ENCODE measurements around the gene AK9. TPM values are rescaled to one million over a fixed set of nuclear protein-coding genes. Genes with fewer than 3 reads are reported as not detected.
A peak's percentile ranks its signal among the peaks of the same experiment; 100 is the strongest.

AK9 gene
- total RNA-seq, 1 experiment from 2014 or later = 1.7 TPM

GRCh38 chr6:109606359-109606758, 84.6 kb downstream of the AK9 start:
- H3K27ac ChIP-seq (ENCODE audit: low read length) = no peak overlapping the region
- H4K20me1 ChIP-seq (ENCODE audit: low read length) = no peaks in the 10 kb centered on the region
- ATAC-seq (no peak), DNase-seq (no peak)
- H3K9ac ChIP-seq (ENCODE audit: low read length) = no peak overlapping the region
- CTCF ChIA-PET = interaction anchor here (0.6 kb wide), 1 partner anchor 1264 kb away, joined by 3 read pairs; no protein-coding TSS in a partner anchor
- POLR2A ChIA-PET (ENCODE audit: unreplicated experiment) = no interaction called here
- no peak overlapping the region for H3K4me2 ChIP-seq (ENCODE audit: low read length)
- no TSS peak for BruUV-seq (replicated peaks)
- TF ChIP-seq EZH2phosphoT487 (IDR thresholded peaks at IDR 0.05; ENCODE audit: borderline replicate concordance, low read length) = no peak
- no peak for TF ChIP-seq CTCF (conservative IDR thresholded peaks at IDR 0.05; ENCODE audit: low read depth, low read length)
- no peak for TF ChIP-seq EZH2 (IDR thresholded peaks at IDR 0.05; ENCODE audit: low read length, unreplicated experiment)
- H2AFZ ChIP-seq (ENCODE audit: low read length) = no peak overlapping the region
- H3K79me2 ChIP-seq (ENCODE audit: low read length) = no peaks in the 10 kb centered on the region
- no peak overlapping the region for H3K4me3 ChIP-seq (ENCODE audit: low read length)
- no peaks in the 10 kb centered on the region for H3K9me3 ChIP-seq (ENCODE audit: low read length)
- H3K4me1 ChIP-seq (ENCODE audit: insufficient read depth, low read length) = no peaks in the 10 kb centered on the region
- no peaks in the 10 kb centered on the region for H3K9me2 ChIP-seq (replicated peaks; ENCODE audit: low read length)
- no peaks in the 10 kb centered on the region for H3K36me3 ChIP-seq (ENCODE audit: low read depth, low read length)
- H3K27me3 ChIP-seq (ENCODE audit: low read length) = no peaks in the 10 kb centered on the region
- H3F3A ChIP-seq (ENCODE audit: low read length, unreplicated experiment) = no peaks in the 10 kb centered on the region
- intact Hi-C loops (cut with micrococcal nuclease) = no loop called here

- Histone ChIP-seq H3K36me3 (ENCODE audit: low read depth, low read length) (no peaks in the 10 kb centered on the region), H3K4me3 (ENCODE audit: low read length) (no peak overlapping the region), H3K27ac (ENCODE audit: low read length) (no peak overlapping the region), H4K20me1 (ENCODE audit: low read length) (no peaks in the 10 kb centered on the region), H3K9me3 (ENCODE audit: low read length) (no peaks in the 10 kb centered on the region), H3K9me2 (replicated peaks; ENCODE audit: low read length) (no peaks in the 10 kb centered on the region), H3F3A (ENCODE audit: low read length, unreplicated experiment) (no peaks in the 10 kb centered on the region), H3K9ac (ENCODE audit: low read length) (no peak overlapping the region), H3K4me1 (ENCODE audit: insufficient read depth, low read length) (no peaks in the 10 kb centered on the region), H3K4me2 (ENCODE audit: low read length) (no peak overlapping the region), H3K79me2 (ENCODE audit: low read length) (no peaks in the 10 kb centered on the region), H3K27me3 (ENCODE audit: low read length) (no peaks in the 10 kb centered on the region), H2AFZ (ENCODE audit: low read length) (no peak overlapping the region)
- ChIA-PET POLR2A (ENCODE audit: unreplicated experiment) (no interaction called here), CTCF (interaction anchor here (0.7 to 1.5 kb wide), 3 partner anchors 95 to 444 kb away, joined by 4 to 9 read pairs (median 7); partner anchors contain the start of genes AK9 and FIG4)
- TF ChIP-seq EZH2 (IDR thresholded peaks at IDR 0.05; ENCODE audit: low read length, unreplicated experiment) = no peak
- TF ChIP-seq EZH2phosphoT487 (IDR thresholded peaks at IDR 0.05; ENCODE audit: borderline replicate concordance, low read length) = no peak
- peak; percentile 48; the same call in 1 of the 2 replicates for TF ChIP-seq CTCF (conservative IDR thresholded peaks at IDR 0.05; ENCODE audit: low read depth, low read length)
- ATAC-seq (peak; percentile 49; the same call in 1 of the 2 replicates), DNase-seq (peak; percentile 52)
- no TSS peak for BruUV-seq (replicated peaks)
- intact Hi-C loops (cut with micrococcal nuclease) = loop anchor here (2.0 kb wide), 1 partner anchor 95 kb away; the partner anchor contains the start of genes AK9 and FIG4
Measured at GRCh38 chr6:109595998-109596397, 95.0 kb downstream of the AK9 start.

- H3K9me3 ChIP-seq (ENCODE audit: low read length) = no peaks in the 10 kb centered on the region
- POLR2A ChIA-PET (ENCODE audit: unreplicated experiment) = no interaction called here
- intact Hi-C loops (cut with micrococcal nuclease) = no loop called here
- BruUV-seq (replicated peaks) = no TSS peak
- no peaks in the 10 kb centered on the region for H3K4me1 ChIP-seq (ENCODE audit: insufficient read depth, low read length)
- CTCF ChIA-PET = no interaction called here
- ATAC-seq (no peak), DNase-seq (no peak)
- no peak overlapping the region for H3K9ac ChIP-seq (ENCODE audit: low read length)
- H3K27me3 ChIP-seq (ENCODE audit: low read length) = no peaks in the 10 kb centered on the region
- no peaks in the 10 kb centered on the region for H3K9me2 ChIP-seq (replicated peaks; ENCODE audit: low read length)
- H3K27ac ChIP-seq (ENCODE audit: low read length) = no peak overlapping the region
- H3F3A ChIP-seq (ENCODE audit: low read length, unreplicated experiment) = no peaks in the 10 kb centered on the region
- H4K20me1 ChIP-seq (ENCODE audit: low read length) = no peaks in the 10 kb centered on the region
- TF ChIP-seq EZH2phosphoT487 (IDR thresholded peaks at IDR 0.05; ENCODE audit: borderline replicate concordance, low read length) (no peak), EZH2 (IDR thresholded peaks at IDR 0.05; ENCODE audit: low read length, unreplicated experiment) (no peak)
- no peak overlapping the region for H2AFZ ChIP-seq (ENCODE audit: low read length)
- H3K4me2 ChIP-seq (ENCODE audit: low read length) = no peak overlapping the region
- H3K36me3 ChIP-seq (ENCODE audit: low read depth, low read length) = no peaks in the 10 kb centered on the region
- no peak overlapping the region for H3K4me3 ChIP-seq (ENCODE audit: low read length)
- H3K79me2 ChIP-seq (ENCODE audit: low read length) = no peaks in the 10 kb centered on the region
Measured at GRCh38 chr6:109580519-109580918, 110.5 kb downstream of the AK9 start.

Measured in PC-3 (cell line).